ENCODE results near the gene DRD2.

DNA sequence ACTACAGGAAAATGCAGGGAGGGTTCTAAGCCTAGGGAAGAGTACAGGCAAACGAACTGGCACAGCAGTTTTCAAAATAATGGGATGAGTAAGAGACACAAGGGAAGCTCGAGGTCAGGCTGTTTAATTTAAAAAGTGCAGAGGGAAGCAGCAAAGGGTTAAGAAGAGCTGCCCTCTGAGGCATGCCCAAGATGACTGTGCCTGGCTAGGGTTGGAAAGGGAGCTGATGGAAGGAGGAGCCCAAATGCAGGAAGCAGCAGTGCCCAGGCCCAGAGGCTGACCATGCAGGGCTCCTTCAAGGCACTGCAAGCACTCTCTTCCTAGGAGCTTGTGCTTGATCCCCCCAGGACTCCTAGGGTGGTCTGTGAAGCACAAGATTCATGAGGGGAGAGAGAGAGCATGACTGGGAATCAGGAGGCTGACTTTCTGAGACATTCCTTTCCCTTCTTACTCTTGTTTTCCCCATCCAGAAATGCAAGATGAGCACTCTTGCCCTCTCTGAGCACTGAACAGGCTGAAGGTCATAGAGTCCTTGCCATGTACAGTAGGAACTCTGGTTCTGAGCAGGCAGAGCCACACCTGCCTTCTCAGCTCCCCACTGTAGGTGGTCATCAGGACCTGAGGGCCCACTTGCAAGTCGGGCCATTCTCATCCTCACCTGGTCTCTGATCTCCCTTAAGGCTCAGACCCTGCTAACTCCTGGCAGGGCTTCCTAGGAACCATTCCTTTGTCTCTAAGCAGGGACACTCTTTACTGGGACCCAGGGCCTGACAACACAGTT is 46.7 kb upstream of the DRD2 start:
- no peak for TF ChIP-seq ZNF274 (IDR thresholded peaks at IDR 0.05; ENCODE audit: low read depth, low read length)
- TF ChIP-seq YY1 (IDR thresholded peaks at IDR 0.05; ENCODE audit: insufficient read depth, insufficient read length): no peak
